AG04449 (cell line): Measurements from ENCODE around the gene HSD17B8.

Experiments
- CTCF ChIA-PET: fragments of 350-600 bp; formaldehyde crosslinking; extraction: SDS; loops from one replicate; lab custom pipeline; 2021; ENCODE audit warnings: antibody characterized with exemption; lab: Yijun Ruan, JAX
- POLR2A ChIA-PET: fragments of 400-600, 350-600 bp; formaldehyde crosslinking; extraction: SDS; loops from one replicate; lab custom pipeline; 2020; ENCODE audit warnings: antibody characterized with exemption, inconsistent platforms; lab: Yijun Ruan, JAX
- DNase-seq: peaks from one replicate; pipeline ENCODE4 v3.0.0-alpha.2; 2010; ENCODE audit warnings: low read depth, low spot score
- H3K4me3 ChIP-seq: 2 replicates; pipeline ENCODE4 v1.5.1; 2011; ENCODE audit warnings: low read depth, mild to moderate bottlenecking, control low read depth, low read length
- CTCF ChIP-seq: IDR thresholded peaks from one replicate; pipeline ENCODE4 v1.5.1; 2011; ENCODE audit warnings: mild to moderate bottlenecking, moderate library complexity, low read length, control low read depth, inconsistent platforms; ENCODE audit not compliant: insufficient read depth; ENCODE audit errors: missing control alignments

The HSD17B8 gene

DNA sequence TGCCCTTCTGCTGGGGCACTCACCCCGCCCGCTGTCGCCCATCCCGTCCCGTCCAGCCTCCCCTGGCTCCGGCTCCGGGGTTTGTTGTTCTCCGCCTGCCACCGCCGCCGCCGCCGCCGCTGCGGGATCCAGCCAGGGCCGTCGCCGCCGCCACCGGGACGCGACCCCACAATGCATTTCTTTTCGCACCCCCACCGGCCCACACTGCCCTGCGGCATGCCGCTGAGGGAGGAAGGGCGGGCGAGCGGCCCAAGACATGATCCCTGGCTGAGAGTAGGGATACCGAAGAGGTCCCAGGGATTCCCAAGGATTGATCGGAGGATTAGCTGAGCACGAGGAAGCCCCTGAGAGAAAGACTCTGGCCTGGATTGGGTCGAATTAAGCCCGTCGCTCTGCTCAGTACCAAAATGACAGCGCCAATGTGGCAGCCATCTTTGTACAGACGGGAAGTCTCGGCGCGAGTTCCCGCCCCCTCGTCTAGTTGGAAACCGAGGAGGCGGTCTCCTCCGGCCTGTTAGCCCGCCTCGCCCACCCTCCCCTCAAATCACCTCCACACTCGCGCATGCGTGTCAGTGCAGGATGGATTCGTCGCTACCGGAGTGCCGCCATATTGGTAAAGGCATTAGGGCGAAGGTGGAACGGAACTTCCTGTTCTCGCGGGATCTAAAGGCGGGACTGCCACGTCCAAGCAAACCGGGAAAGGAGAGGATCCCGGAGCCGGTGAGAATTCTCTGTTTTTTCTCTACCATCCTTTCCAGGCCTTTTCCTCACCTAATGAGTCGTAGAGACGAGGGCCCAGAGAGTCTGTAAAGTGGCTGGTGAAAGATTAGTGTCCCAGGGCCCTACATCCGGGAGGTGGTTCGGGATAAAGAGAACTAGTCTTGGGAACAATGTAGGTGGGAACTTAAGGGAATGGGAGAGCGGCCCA, 4.0 kb upstream of the HSD17B8 start, which contains the start of the genes RXRB and SLC39A7:
RXRB (minus strand) TSS at position 447 of the 928 bp plus-strand sequence; CDS start at position 258, 189 bp downstream.
SLC39A7 (plus strand) TSS at position 649 of the 928 bp plus-strand sequence. CDS start 379 bp downstream, outside the sequence.
- no peak for TF ChIP-seq CTCF
- ChIA-PET CTCF (no interaction called here), POLR2A (interaction anchor here (1.6 kb wide), 1 partner anchor 8 kb away, joined by 5 read pairs; the partner anchor contains the start of gene RING1)
- DNase-seq = peak; percentile 94
- H3K4me3 ChIP-seq = peak within 1 kb of the TSS; percentile 72

DNA sequence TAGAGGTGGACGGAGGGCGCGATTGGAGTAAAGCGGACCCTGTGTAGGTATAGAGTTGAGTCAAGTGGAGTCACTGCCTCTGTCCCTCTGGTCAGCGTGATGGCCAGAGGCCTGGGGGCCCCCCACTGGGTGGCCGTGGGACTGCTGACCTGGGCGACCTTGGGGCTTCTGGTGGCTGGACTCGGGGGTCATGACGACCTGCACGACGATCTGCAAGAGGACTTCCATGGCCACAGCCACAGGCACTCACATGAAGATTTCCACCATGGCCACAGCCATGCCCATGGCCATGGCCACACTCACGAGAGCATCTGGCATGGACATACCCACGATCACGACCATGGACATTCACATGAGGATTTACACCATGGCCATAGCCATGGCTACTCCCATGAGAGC, 3.3 kb upstream of the HSD17B8 start:
- peak overlapping the region; percentile 72 for H3K4me3 ChIP-seq
- ChIA-PET CTCF (no interaction called here), POLR2A (no interaction called here)
- no peak for TF ChIP-seq CTCF
- no peak for DNase-seq

- peak overlapping the region; percentile 72 for H3K4me3 ChIP-seq
- POLR2A ChIA-PET = no interaction called here
- TF ChIP-seq CTCF = no peak
- DNase-seq = no peak
- CTCF ChIA-PET = no interaction called here
Measured at GRCh38 chr6:33201935-33202334, 2.5 kb upstream of the HSD17B8 start.

GRCh38 chr6:33202799-33203198, 1.7 kb upstream of the HSD17B8 start:
- no peak for TF ChIP-seq CTCF
- H3K4me3 ChIP-seq = no peak overlapping the region
- no peak for DNase-seq
- CTCF ChIA-PET = interaction anchor here (1.2 kb wide), 2 partner anchors 42 to 45 kb away, joined by 3 to 4 read pairs; no protein-coding TSS in a partner anchor
- POLR2A ChIA-PET = no interaction called here

DNA sequence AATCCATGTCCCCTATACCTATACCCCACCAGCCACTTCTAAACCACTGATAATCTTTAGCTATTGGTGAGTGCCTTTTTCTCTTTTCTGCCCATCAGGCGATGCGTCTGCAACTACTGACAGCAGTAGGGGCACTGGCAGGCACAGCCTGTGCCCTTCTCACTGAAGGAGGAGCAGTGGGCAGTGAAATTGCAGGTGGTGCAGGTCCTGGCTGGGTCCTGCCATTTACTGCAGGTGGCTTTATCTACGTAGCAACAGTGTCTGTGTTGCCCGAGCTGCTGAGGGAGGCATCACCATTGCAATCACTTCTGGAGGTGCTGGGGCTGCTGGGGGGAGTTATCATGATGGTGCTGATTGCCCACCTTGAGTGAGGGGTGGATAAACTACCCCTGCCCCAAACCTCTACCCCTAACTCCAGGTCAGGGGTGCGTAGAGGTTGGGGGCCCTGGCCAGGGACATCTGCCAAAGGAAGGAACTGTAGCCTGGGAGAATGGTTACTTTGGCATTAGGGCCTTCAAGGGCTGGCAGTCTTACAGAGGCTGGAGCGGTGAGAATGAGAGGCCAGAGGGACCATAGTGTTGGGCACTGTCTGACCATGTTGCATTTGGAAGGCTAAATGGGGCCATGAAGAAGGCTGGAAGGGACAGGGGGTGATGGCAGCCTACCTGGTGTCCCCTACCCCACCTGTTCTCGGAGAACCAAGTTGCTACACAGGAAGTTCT, 851 bp upstream of the HSD17B8 start:
- peak overlapping the region; percentile 18 for H3K4me3 ChIP-seq
- no peak for TF ChIP-seq CTCF
- no peak for DNase-seq
- CTCF ChIA-PET = interaction anchor here (1.2 kb wide), 2 partner anchors 41 to 44 kb away, joined by 3 to 4 read pairs; no protein-coding TSS in a partner anchor
- POLR2A ChIA-PET = no interaction called here
